Body of pancreas (tissue), 4 donors: ENCODE measurements around the gene NOL4L.

Experiments
- POLR2A ChIP-seq, 3 donors: fragments of 450-650 bp; IDR thresholded peaks; one replicate each; pipeline ENCODE4 v1.6.1; 2016; ENCODE audit warnings: antibody characterized with exemption in 3 of 3, mild to moderate bottlenecking in 2 of 3
- TF ChIP-seq, protein P1 (sequence below), 7 experiments: fragments of 450-650 bp in 4 of 7; fragments of 200-600 bp in 3 of 7; sonication (generic) in 3 of 7; IDR thresholded peaks; one replicate each; pipeline ENCODE4 v1.5.1; 2016 to 2019; ENCODE audit warnings: antibody characterized with exemption in 7 of 7

DNA sequence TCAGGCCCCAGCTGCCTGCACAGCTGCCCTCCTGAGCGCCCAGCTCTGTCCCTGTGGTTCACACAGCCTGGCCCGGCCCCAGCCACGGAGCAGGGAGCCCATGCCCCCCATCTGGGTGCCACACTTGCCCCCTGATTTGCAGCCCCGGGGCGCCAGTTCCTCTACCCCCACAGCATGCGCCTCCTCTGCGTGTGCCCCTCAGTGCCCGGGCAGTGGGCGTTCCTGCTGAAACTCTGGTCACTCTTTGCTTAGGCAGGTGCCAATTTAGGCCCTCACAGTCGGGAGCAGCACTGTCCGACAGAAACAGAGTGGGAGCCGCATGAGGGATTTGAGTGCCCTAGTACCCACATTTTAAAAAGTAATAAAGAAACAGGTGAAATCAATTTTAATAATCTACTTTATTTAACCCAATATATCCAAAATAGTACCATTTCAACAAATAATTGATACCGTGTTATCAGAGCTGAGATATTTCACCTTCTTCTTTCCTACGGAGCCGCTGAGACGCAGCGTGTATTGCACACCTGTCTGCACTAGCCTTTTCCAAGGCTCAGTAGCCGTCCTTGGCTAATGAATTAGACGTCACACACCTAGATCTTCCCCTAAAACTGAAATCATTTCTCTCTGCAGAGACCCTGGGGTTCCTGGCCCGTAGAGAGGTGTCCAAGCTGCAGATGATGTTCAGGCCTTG, 120.6 kb downstream of the NOL4L start:
- TF ChIP-seq, protein P1, sequence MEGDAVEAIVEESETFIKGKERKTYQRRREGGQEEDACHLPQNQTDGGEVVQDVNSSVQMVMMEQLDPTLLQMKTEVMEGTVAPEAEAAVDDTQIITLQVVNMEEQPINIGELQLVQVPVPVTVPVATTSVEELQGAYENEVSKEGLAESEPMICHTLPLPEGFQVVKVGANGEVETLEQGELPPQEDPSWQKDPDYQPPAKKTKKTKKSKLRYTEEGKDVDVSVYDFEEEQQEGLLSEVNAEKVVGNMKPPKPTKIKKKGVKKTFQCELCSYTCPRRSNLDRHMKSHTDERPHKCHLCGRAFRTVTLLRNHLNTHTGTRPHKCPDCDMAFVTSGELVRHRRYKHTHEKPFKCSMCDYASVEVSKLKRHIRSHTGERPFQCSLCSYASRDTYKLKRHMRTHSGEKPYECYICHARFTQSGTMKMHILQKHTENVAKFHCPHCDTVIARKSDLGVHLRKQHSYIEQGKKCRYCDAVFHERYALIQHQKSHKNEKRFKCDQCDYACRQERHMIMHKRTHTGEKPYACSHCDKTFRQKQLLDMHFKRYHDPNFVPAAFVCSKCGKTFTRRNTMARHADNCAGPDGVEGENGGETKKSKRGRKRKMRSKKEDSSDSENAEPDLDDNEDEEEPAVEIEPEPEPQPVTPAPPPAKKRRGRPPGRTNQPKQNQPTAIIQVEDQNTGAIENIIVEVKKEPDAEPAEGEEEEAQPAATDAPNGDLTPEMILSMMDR (IDR thresholded peaks at IDR 0.05), result no peak
- no peak for TF ChIP-seq POLR2A (IDR thresholded peaks at IDR 0.05)
